Activated B cell treated with CpG ODN at 0.5 μM for 24 hours (primary cell): ENCODE results near the gene MEGF10. TPM values are rescaled to one million over a fixed set of nuclear protein-coding genes. Genes with fewer than 3 reads are reported as not detected.

Experiments
- ATAC-seq: fragments of 200-7000 bp; cut with Tn5 transposase; one replicate; pipeline ENCODE4 v1.10.0; 2021; ENCODE audit warnings: low read depth, mild to moderate bottlenecking, moderate library complexity
- CTCF ChIA-PET: fragments of 350-600 bp; sonication (Branson Sonifier 250); formaldehyde crosslinking; loops from one replicate; lab custom pipeline; 2021; ENCODE audit warnings: antibody characterized with exemption; lab: Charles Lee
- POLR2A ChIA-PET: fragments of 350-600 bp; sonication (Branson Sonifier 250); formaldehyde crosslinking; loops from one replicate; lab custom pipeline; 2021; ENCODE audit warnings: antibody characterized with exemption; lab: Charles Lee
- DNase-seq: peaks from one replicate; pipeline ENCODE4 v3.0.0; 2022
- H3K27ac Mint-ChIP-seq: one replicate; pipeline ENCODE4 v1.8.0; 2020; ENCODE audit warnings: mixed read lengths
- H3K27me3 Mint-ChIP-seq: one replicate; pipeline ENCODE4 v1.8.0; 2021; ENCODE audit warnings: mixed read lengths
- H3K36me3 Mint-ChIP-seq: one replicate; pipeline ENCODE4 v1.8.0; 2021; ENCODE audit warnings: low read depth, mixed read lengths
- H3K4me1 Mint-ChIP-seq: one replicate; pipeline ENCODE4 v1.8.0; 2021; ENCODE audit warnings: mixed read lengths
- H3K4me3 Mint-ChIP-seq: one replicate; pipeline ENCODE4 v1.8.0; 2020; ENCODE audit warnings: mild to moderate bottlenecking, mixed read lengths
- H3K9me3 Mint-ChIP-seq: one replicate; pipeline ENCODE4 v1.8.0; 2020; ENCODE audit warnings: mixed read lengths
- CTCF ChIP-seq: fragments of 200-600 bp; IDR thresholded peaks from one replicate; pipeline ENCODE4 v1.8.0; 2022; ENCODE audit warnings: antibody characterized with exemption, mild to moderate bottlenecking
- intact Hi-C: fragments of 100-400 bp; cut with micrococcal nuclease; formaldehyde crosslinking; loops from one replicate; pipeline ENCODE4 v1.15.1; 2024
- total RNA-seq: library from RNA; stranded (reverse); gene quantifications from 2 replicates; pipeline ENCODE4 v1.2.3, GENCODE V29; 2022

MEGF10 gene
- not detected in 2 replicates for total RNA-seq

GRCh38 chr5:127290019-127290945, at the start of gene MEGF10:
TSS of gene MEGF10 (plus strand) at chr5:127290796. CDS start at chr5:127331309, 40,513 bp downstream.
- Mint-ChIP-seq H3K4me3 (peak within 1 kb of the TSS; percentile 5), H3K27ac (no peak within 1 kb of the TSS), H3K9me3 (peaks cover 8% of the 10 kb centered on the region), H3K27me3 (peaks cover 63% of the 10 kb centered on the region), H3K36me3 (no peaks in the 10 kb centered on the region), H3K4me1 (peaks cover 14% of the 10 kb centered on the region)
- no peak for TF ChIP-seq CTCF
- ChIA-PET CTCF (no interaction called here), POLR2A (no interaction called here)
- no peak for DNase-seq
- intact Hi-C loops = loop anchor here (1.0 kb wide), 1 partner anchor 202 kb away; no protein-coding TSS in a partner anchor
- no peak for ATAC-seq

GRCh38 chr5:127243011-127243410, 47.6 kb upstream of the MEGF10 start:
- H3K9me3 Mint-ChIP-seq = peaks cover 6% of the 10 kb centered on the region

GRCh38 chr5:127254729-127255284, 35.8 kb upstream of the MEGF10 start:
- peaks cover 9% of the 10 kb centered on the region for H3K9me3 Mint-ChIP-seq
- no peaks in the 10 kb centered on the region for H3K36me3 Mint-ChIP-seq
- no peaks in the 10 kb centered on the region for H3K4me1 Mint-ChIP-seq
- H3K4me3 Mint-ChIP-seq = no peak overlapping the region
- DNase-seq (no peak), ATAC-seq (no peak)
- ChIA-PET POLR2A (no interaction called here), CTCF (no interaction called here)
- H3K27ac Mint-ChIP-seq = no peak overlapping the region
- no peak for TF ChIP-seq CTCF
- H3K27me3 Mint-ChIP-seq = peaks cover 4% of the 10 kb centered on the region
- intact Hi-C loops = no loop called here

More at GRCh38 chr5:127243011-127243410, 47.6 kb upstream of the MEGF10 start:
- POLR2A ChIA-PET = no interaction called here
- Mint-ChIP-seq H3K36me3 (peaks cover 3% of the 10 kb centered on the region), H3K27ac (no peak overlapping the region), H3K4me3 (no peak overlapping the region), H3K4me1 (no peaks in the 10 kb centered on the region), H3K27me3 (peaks cover 15% of the 10 kb centered on the region)
- CTCF ChIA-PET = no interaction called here
- DNase-seq (no peak), ATAC-seq (no peak)
- no peak for TF ChIP-seq CTCF
- intact Hi-C loops = no loop called here

GRCh38 chr5:127256886-127257597, 33.6 kb upstream of the MEGF10 start:
- POLR2A ChIA-PET = interaction anchor here (0.5 kb wide), 1 partner anchor 236 kb away, joined by 3 read pairs; no protein-coding TSS in a partner anchor
- TF ChIP-seq CTCF = no peak
- ATAC-seq = no peak
- H3K4me3 Mint-ChIP-seq = no peak overlapping the region
- peaks cover 4% of the 10 kb centered on the region for H3K27me3 Mint-ChIP-seq
- CTCF ChIA-PET = interaction anchor here (0.7 kb wide), 1 partner anchor 331 kb away, joined by 4 read pairs; no protein-coding TSS in a partner anchor
- no peak for DNase-seq
- no peaks in the 10 kb centered on the region for H3K36me3 Mint-ChIP-seq
- no peaks in the 10 kb centered on the region for H3K4me1 Mint-ChIP-seq
- peaks cover 9% of the 10 kb centered on the region for H3K9me3 Mint-ChIP-seq
- intact Hi-C loops = no loop called here
- H3K27ac Mint-ChIP-seq = no peak overlapping the region
